ENCODE data around the gene GPRC5C.

The GPRC5C gene

GRCh38 chr17:74435775-74436359 is 4.0 kb downstream of the GPRC5C start:
- DNase-seq: no peak

GRCh38 chr17:74437702-74438101 is 5.8 kb downstream of the GPRC5C start:
- DNase-seq: no peak

GRCh38 chr17:74439691-74440567 is 8.0 kb downstream of the GPRC5C start:
- no peak for DNase-seq

GRCh38 chr17:74441537-74441936 is 9.6 kb downstream of the GPRC5C start:
- DNase-seq: no peak

- DNase-seq: no peak
Observed at GRCh38 chr17:74442291-74442669, 10.4 kb downstream of the GPRC5C start.

GRCh38 chr17:74442670-74443515 is 11.0 kb downstream of the GPRC5C start:
- DNase-seq: peak; percentile 83

GRCh38 chr17:74443516-74444296 is 11.8 kb downstream of the GPRC5C start:
- no peak for DNase-seq

- DNase-seq: no peak
Observed at GRCh38 chr17:74444406-74444805, 12.5 kb downstream of the GPRC5C start.

GRCh38 chr17:74445158-74445557 is 13.3 kb downstream of the GPRC5C start:
- no peak for DNase-seq

- DNase-seq: no peak
Observed at GRCh38 chr17:74446551-74447500, 14.9 kb downstream of the GPRC5C start.

- DNase-seq: no peak
Observed at GRCh38 chr17:74447628-74448159, 15.8 kb downstream of the GPRC5C start.

GRCh38 chr17:74448756-74449155 is 16.9 kb downstream of the GPRC5C start:
- DNase-seq: no peak

- DNase-seq: no peak
Observed at GRCh38 chr17:74449306-74449705, 17.4 kb downstream of the GPRC5C start.

- no peak for DNase-seq
Observed at GRCh38 chr17:74449773-74450172, 17.9 kb downstream of the GPRC5C start.

- no peak for DNase-seq
Observed at GRCh38 chr17:74450231-74450630, 18.3 kb downstream of the GPRC5C start.

- no peak for DNase-seq
Observed at GRCh38 chr17:74450925-74451403, 19.1 kb downstream of the GPRC5C start.

GRCh38 chr17:74451557-74451956 is 19.7 kb downstream of the GPRC5C start:
- DNase-seq: no peak

GRCh38 chr17:74452033-74452840 is 20.3 kb downstream of the GPRC5C start:
- DNase-seq: no peak

- no peak for DNase-seq
Observed at GRCh38 chr17:74452841-74453661, 21.2 kb downstream of the GPRC5C start.
